Fibroblast of skin of right biceps (primary cell): ENCODE results near the gene CAPN12.
A peak's percentile ranks its signal among the peaks of the same experiment; 100 is the strongest.
"Not testable (repeated sequence)": the region's sequence is repeated elsewhere in the genome, so short reads cannot be mapped to it uniquely, and the experiment has no call there.

ENCODE experiments used
- DNase-seq: peaks from one replicate; pipeline ENCODE4 v3.0.0-alpha.2; 2013

The CAPN12 gene, protein sequence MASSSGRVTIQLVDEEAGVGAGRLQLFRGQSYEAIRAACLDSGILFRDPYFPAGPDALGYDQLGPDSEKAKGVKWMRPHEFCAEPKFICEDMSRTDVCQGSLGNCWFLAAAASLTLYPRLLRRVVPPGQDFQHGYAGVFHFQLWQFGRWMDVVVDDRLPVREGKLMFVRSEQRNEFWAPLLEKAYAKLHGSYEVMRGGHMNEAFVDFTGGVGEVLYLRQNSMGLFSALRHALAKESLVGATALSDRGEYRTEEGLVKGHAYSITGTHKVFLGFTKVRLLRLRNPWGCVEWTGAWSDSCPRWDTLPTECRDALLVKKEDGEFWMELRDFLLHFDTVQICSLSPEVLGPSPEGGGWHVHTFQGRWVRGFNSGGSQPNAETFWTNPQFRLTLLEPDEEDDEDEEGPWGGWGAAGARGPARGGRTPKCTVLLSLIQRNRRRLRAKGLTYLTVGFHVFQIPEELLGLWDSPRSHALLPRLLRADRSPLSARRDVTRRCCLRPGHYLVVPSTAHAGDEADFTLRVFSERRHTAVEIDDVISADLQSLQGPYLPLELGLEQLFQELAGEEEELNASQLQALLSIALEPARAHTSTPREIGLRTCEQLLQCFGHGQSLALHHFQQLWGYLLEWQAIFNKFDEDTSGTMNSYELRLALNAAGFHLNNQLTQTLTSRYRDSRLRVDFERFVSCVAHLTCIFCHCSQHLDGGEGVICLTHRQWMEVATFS

GRCh38 chr19:38744298-38744681, at the start of gene CAPN12:
TSS of gene CAPN12 (minus strand) at chr19:38744474. CDS start at chr19:38744165, 309 bp downstream.
- no peak for DNase-seq

DNA sequence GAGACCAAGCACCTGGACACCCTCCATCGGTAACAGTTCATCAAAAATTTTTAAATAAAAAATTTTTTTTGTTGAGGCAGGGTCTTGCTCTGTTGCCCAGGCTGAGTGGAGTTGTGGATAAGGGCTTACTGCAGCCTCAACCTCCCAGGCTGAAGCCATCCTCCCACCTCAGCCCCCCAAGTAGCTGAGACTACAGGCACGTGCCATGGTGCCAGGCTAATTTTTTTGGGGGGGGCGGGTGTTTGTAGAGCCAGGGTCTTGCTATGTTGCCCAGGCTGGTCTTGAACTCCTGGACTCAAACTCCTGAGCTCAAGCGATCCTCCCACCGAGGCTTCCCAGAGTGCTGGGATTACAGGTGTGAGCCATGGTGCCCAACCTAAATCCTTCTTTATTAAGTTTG, 49.4 kb upstream of the CAPN12 start:
- DNase-seq: no peak

DNA sequence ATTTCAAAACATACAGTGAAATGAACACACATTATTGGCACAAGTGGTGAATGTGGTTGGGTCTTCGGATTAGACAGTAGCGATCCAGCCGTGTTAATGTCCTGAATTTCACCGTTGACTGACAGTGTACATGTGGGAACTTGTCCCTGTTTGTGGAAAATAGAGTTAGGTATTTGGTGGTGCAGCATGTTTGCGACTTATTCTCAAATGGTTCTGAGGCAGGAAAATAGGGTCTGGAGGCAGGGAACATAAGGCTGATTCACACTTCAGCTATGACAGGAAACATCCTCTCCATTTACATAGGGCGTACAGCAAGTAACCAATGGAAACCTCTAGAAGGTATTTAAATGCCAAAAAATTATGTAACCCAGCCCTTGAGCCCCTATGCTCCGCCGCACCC, 48.9 kb upstream of the CAPN12 start:
- DNase-seq: peak; percentile 64

- DNase-seq: peak; percentile 23
Observed at GRCh38 chr19:38792250-38793111, 48.2 kb upstream of the CAPN12 start.

GRCh38 chr19:38791451-38792064, 47.3 kb upstream of the CAPN12 start:
- not testable (repeated sequence) for DNase-seq

DNA sequence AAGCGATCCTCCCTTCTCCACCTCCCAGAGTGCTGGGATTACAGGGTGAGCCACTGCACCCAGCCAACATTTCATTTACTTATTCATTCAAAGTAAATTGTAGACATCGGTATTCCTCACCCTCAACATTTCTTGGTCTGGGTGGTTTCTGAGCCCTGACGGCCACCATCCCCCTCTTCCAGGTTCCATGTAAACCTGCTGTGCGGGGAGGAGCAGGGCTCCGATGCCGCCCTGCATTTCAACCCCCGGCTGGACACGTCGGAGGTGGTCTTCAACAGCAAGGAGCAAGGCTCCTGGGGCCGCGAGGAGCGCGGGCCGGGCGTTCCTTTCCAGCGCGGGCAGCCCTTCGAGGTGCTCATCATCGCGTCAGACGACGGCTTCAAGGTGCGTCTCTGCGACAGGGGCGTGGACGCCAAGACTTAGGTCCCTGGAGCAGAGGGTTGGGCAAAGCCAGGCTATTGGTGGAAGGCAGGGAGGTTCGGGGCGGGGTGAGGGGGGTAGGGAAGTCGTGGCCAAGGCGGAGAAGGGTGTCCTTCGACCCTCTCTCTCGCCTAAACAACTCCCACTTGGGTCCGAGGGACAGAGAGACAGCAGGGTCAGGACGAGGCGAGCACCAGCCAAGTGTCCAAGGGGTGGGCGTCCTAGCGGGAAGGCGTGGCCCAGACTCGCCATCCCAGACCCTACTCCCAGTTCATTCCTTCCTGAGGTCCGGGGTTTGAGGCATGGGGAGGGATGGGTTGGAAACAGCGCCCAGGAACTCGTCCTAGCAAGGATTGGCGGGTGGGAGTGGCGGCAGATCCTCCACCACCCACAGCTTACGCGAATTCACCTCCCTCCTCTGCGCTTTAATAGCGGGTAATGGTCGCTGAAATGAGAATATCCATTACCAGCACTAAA, 46.5 kb upstream of the CAPN12 start:
- not testable (repeated sequence) for DNase-seq

- DNase-seq: no peak
Observed at GRCh38 chr19:38788478-38789243, 44.4 kb upstream of the CAPN12 start, which contains the start of gene LGALS7B. TSS of gene LGALS7B (plus strand) at chr19:38789200. CDS start at chr19:38789227, 27 bp downstream.

DNA sequence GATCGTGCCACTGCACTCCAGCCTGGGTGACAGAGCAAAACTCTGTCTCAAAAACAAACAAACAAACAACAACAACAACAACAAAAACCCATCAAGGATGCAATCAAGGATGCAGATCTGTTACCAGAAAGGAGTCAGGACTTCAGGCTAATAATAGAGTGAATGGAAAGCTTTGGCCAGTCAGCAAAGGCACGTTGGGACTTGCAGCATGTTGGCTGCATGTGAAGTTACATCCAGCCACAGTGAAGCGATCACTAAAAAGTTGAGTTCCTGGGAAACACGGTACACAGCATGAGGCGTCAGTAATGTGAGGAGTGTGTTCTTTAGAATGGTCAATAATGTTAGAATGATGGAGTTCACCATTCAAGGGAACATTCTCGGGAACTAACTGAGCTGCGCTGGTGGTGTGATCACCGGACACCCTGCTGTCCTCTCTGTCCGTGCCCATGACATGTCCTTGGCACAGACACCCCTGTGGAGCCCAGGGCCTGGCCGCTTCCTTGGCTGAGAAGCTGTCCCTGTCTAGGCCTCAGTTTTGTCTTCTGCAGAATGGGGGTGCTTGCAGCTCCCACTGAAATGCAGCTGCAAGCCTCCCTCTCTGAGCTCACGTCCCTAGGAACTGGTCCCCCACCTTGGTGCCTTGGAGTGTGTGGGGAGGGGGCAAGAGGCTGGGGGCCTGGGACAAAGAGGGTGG, 42.4 kb upstream of the CAPN12 start:
- DNase-seq: no peak

GRCh38 chr19:38786061-38786460, 41.8 kb upstream of the CAPN12 start:
- not testable (repeated sequence) for DNase-seq

DNA sequence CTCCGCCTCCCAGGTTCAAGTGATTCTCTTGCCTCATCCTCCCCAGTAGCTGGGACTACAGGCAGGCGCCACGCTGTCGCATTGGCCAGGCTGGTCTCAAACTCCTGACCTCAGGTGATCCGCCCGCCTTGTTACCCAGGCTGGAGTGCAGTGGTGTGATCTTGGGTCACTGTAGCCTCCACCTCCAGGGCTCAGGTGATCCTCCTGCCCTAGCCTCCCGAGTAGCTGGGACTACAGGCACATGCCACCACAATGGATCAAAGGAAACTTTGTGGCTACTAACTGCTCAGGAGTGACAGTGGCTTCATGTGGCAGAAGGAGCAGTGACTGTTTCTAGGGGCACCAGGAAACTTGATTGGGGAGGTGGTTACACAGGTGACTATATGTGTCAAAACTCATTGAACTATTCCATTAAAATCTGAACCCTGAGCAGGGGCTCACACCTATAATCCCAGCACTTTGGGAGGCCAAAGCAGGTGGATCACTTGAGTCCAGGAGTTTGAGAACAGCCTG, 41.0 kb upstream of the CAPN12 start:
- DNase-seq: no peak

- DNase-seq: no peak
Observed at GRCh38 chr19:38784224-38784623, 40.0 kb upstream of the CAPN12 start.

- not testable (repeated sequence) for DNase-seq
Observed at GRCh38 chr19:38782212-38782611, 37.9 kb upstream of the CAPN12 start.

GRCh38 chr19:38781058-38781457, 36.8 kb upstream of the CAPN12 start:
- DNase-seq: no peak

- no peak for DNase-seq
Observed at GRCh38 chr19:38780443-38780842, 36.2 kb upstream of the CAPN12 start.

- DNase-seq: no peak
Observed at GRCh38 chr19:38778733-38779132, 34.5 kb upstream of the CAPN12 start.

DNA sequence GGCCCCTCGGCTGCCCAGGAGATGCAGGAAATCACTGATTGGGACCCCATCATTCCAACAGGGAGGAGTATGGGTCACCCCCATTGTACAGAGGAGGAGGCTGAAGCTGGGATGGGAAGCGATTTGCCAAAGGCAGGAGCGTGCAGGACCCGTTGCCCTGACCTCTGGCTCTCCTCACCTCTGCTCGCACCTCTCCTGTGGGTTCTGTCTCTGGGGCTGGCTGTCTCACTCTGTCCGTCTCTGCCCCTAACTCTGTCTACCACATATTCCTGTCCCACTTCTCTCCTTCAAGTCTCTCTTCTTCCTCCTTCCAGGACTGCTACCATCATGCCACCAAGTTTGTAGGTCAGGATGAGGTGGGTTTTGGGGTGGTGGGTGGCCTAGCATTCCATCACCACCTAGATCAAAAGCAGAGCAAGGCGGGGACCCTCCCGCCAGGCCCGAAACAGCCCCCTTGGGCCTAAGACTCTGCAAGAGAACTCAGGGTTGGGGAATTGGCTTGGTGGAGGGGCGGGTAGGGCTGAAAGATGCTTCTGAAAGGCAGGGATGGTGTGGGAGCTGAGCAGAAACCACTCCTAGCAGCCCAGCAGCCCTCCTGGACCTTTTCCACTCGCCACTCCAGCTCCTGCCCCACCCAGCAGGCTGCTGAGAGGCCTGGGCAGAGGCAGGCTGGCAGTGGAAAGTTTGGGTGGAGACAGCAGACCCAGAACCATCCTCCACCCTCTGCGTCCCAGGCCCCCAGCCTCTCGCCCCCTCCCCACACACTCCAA, 30.1 kb upstream of the CAPN12 start:
- DNase-seq: no peak

DNA sequence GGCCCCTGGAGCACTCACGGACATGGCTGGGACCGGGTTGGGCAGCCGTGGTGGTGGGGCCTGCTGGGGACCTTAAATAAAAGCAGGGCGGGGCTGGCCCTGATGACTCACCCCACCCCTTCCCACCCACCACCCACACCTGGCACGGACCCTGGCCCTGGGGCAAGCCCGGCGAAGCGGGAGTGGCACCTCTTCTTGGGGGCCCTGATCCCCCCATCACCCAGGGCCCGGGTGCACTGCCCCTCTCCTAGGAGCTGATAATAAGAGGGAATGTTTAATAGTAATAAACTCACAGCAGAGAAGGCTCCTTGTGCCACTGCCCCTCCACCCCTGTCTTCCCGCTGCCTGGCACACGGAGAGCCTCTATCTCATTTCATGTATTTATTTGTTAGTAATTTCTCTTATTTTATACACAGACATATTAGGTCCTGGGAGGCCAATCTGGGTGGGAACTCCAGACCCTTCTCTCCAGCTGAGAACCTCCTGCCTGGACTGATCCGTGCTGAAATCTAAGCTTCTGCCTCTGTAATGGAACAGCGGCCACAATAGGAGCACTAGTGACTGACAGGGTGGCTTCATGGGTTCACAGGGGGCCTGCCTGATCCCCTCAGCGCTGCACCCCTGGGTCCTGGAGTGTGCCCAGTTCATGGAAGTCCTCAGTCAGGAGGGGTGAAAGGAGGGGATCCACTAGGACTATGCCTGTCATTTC, 29.3 kb upstream of the CAPN12 start, which contains the start of gene LGALS7:
TSS of gene LGALS7 (minus strand) at position 49 of the 709 bp plus-strand sequence. CDS start at position 24, 25 bp downstream.
- no peak for DNase-seq

DNA sequence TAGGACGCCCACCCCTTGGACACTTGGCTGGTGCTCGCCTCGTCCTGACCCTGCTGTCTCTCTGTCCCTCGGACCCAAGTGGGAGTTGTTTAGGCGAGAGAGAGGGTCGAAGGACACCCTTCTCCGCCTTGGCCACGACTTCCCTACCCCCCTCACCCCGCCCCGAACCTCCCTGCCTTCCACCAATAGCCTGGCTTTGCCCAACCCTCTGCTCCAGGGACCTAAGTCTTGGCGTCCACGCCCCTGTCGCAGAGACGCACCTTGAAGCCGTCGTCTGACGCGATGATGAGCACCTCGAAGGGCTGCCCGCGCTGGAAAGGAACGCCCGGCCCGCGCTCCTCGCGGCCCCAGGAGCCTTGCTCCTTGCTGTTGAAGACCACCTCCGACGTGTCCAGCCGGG, 27.3 kb upstream of the CAPN12 start:
- not testable (repeated sequence) for DNase-seq
